Measurements from ENCODE around the gene FOXN3.

The FOXN3 gene

GRCh38 chr14:89325299-89325883 lies 91.6 kb downstream of the FOXN3 start:
- no peak for DNase-seq

- DNase-seq, result no peak
Observed at GRCh38 chr14:89324501-89325298, 92.3 kb downstream of the FOXN3 start.

- no peak for DNase-seq
Observed at GRCh38 chr14:89320381-89321000, 96.5 kb downstream of the FOXN3 start.

- no peak for DNase-seq
Observed at GRCh38 chr14:89319687-89320086, 97.3 kb downstream of the FOXN3 start.

- no peak for DNase-seq
Observed at GRCh38 chr14:89317051-89317691, 99.9 kb downstream of the FOXN3 start.

GRCh38 chr14:89315493-89316470 lies 101.3 kb downstream of the FOXN3 start:
- no peak for DNase-seq

GRCh38 chr14:89314274-89314673 lies 102.8 kb downstream of the FOXN3 start:
- no peak for DNase-seq

- no peak for DNase-seq
Observed at GRCh38 chr14:89312932-89313331, 104.1 kb downstream of the FOXN3 start.

- no peak for DNase-seq
Observed at GRCh38 chr14:89310211-89310610, 106.8 kb downstream of the FOXN3 start.

- no peak for DNase-seq
Observed at GRCh38 chr14:89309670-89310177, 107.3 kb downstream of the FOXN3 start.

GRCh38 chr14:89308232-89308959 lies 108.6 kb downstream of the FOXN3 start:
- DNase-seq, result no peak

- no peak for DNase-seq
Observed at GRCh38 chr14:89307409-89307808, 109.6 kb downstream of the FOXN3 start.

- DNase-seq, result peak; percentile 38
Observed at GRCh38 chr14:89304972-89305703, 111.9 kb downstream of the FOXN3 start.

- DNase-seq, result no peak
Observed at GRCh38 chr14:89304561-89304960, 112.5 kb downstream of the FOXN3 start.

- DNase-seq, result peak; percentile 72
Observed at GRCh38 chr14:89303456-89304435, 113.3 kb downstream of the FOXN3 start.

- no peak for DNase-seq
Observed at GRCh38 chr14:89302396-89302950, 114.6 kb downstream of the FOXN3 start.

GRCh38 chr14:89299587-89299986 lies 117.4 kb downstream of the FOXN3 start:
- no peak for DNase-seq

- DNase-seq, result no peak
Observed at GRCh38 chr14:89298056-89298834, 118.8 kb downstream of the FOXN3 start.
